K562 (cell line): Measurements from ENCODE around the gene FAM89B. TPM values are rescaled to one million over a fixed set of nuclear protein-coding genes. Genes with fewer than 3 reads are reported as not detected.

Source experiments
- ARID1B ChIP-seq: fragments of 450-650 bp; IDR thresholded peaks from 2 replicates; pipeline ENCODE4 v1.6.1; 2016; ENCODE audit warnings: antibody characterized with exemption, mild to moderate bottlenecking, inconsistent platforms
- CCAR2 ChIP-seq: fragments of 200-400 bp; formaldehyde crosslinking; IDR thresholded peaks from 2 replicates; pipeline ENCODE4 v1.6.1; 2017; ENCODE audit warnings: mild to moderate bottlenecking, low read depth, low read length
- CCNT2 ChIP-seq: IDR thresholded peaks from 2 replicates; pipeline ENCODE4 v1.6.1; 2011; ENCODE audit warnings: borderline replicate concordance, low read depth, mild to moderate bottlenecking, moderate library complexity, mixed read lengths, low read length; ENCODE audit not compliant: insufficient read length; ENCODE audit errors: extremely low read depth
- CHCHD3 ChIP-seq: fragments of 250-450 bp; sonication (Bioruptor Pico); IDR thresholded peaks from 2 replicates; pipeline ENCODE4 v2.1.2; 2022; ENCODE audit warnings: mild to moderate bottlenecking
- CSDE1 ChIP-seq, 2 experiments: fragments of 450-650 bp; IDR thresholded peaks; 2 replicates each; pipeline ENCODE4 v1.6.1; 2016; ENCODE audit warnings: mild to moderate bottlenecking in 1 of 2
- EGR1 ChIP-seq: fragments of 450-650 bp; conservative IDR thresholded peaks from 2 replicates; pipeline ENCODE4 v1.6.1; 2017; ENCODE audit warnings: mild to moderate bottlenecking
- FOSL1 ChIP-seq: fragments of 200-800 bp; sonication (Bioruptor generic); conservative IDR thresholded peaks from 2 replicates; pipeline ENCODE4 v1.6.1; 2016; ENCODE audit warnings: missing genetic modification characterization, missing compliant biosample characterization
- FOXK1 ChIP-seq: sonication (generic); formaldehyde crosslinking; IDR thresholded peaks from 2 replicates; pipeline ENCODE4 v1.8.0; 2022; ENCODE audit warnings: missing genetic modification reagents, mild to moderate bottlenecking, borderline replicate concordance
- HMGXB4 ChIP-seq: sonication (generic); formaldehyde crosslinking; IDR thresholded peaks from 2 replicates; pipeline ENCODE4 v1.8.1; 2023; ENCODE audit warnings: mild to moderate bottlenecking, missing genetic modification reagents
- IRF2 ChIP-seq: sonication (generic); formaldehyde crosslinking; IDR thresholded peaks from 2 replicates; pipeline ENCODE4 v1.8.1; 2022; ENCODE audit warnings: mild to moderate bottlenecking, missing genetic modification reagents
- MAZ ChIP-seq, 2 experiments: fragments of 450-650 bp in 1 of 2; sonication (generic) in 1 of 2; formaldehyde crosslinking; IDR thresholded peaks in 1 of 2; conservative IDR thresholded peaks in 1 of 2; 2 replicates each; pipeline versions ENCODE4 v1.4.0 to v1.5.0; 2020; ENCODE audit warnings: mild to moderate bottlenecking in 1 of 2, missing genetic modification reagents in 1 of 2
- MCM2 ChIP-seq: fragments of 450-650 bp; IDR thresholded peaks from 2 replicates; pipeline ENCODE4 v1.6.1; 2017; ENCODE audit warnings: low read depth, mild to moderate bottlenecking
- MITF ChIP-seq: IDR thresholded peaks from 2 replicates; pipeline ENCODE4 v1.6.1; 2014; ENCODE audit warnings: antibody characterized with exemption
- MXI1 ChIP-seq: IDR thresholded peaks from 2 replicates; pipeline ENCODE4 v1.6.1; 2011; ENCODE audit warnings: low read depth, mild to moderate bottlenecking, improper control_type of control experiment, low read length
- NCOA1 ChIP-seq: fragments of 450-650 bp; IDR thresholded peaks from 2 replicates; pipeline ENCODE4 v1.6.1; 2016; ENCODE audit warnings: low read depth
- PHB ChIP-seq: fragments of 250-450 bp; sonication (Bioruptor Pico); IDR thresholded peaks from 2 replicates; pipeline ENCODE4 v1.5.0; 2021
- PHF20 ChIP-seq: fragments of 450-650 bp; IDR thresholded peaks from 2 replicates; pipeline ENCODE4 v1.6.1; 2018; ENCODE audit not compliant: partially characterized antibody
- PML ChIP-seq: IDR thresholded peaks from 2 replicates; pipeline ENCODE4 v1.6.1; 2012; ENCODE audit warnings: low read length, inconsistent platforms
- RB1 ChIP-seq: fragments of 450-650 bp; IDR thresholded peaks from 2 replicates; pipeline ENCODE4 v1.6.1; 2017; ENCODE audit warnings: low read depth, mild to moderate bottlenecking
- RFX1 ChIP-seq: fragments of 450-650 bp; IDR thresholded peaks from 2 replicates; pipeline ENCODE4 v1.6.1; 2016; ENCODE audit warnings: mild to moderate bottlenecking, moderate library complexity
- SAP30 ChIP-seq: fragments of 200-600 bp; sonication (generic); IDR thresholded peaks from 2 replicates; pipeline ENCODE4 v1.6.1; 2012; ENCODE audit warnings: borderline replicate concordance, low read depth, mild to moderate bottlenecking, moderate library complexity, low read length, control low read depth, inconsistent platforms; ENCODE audit not compliant: insufficient read depth, poor library complexity, severe bottlenecking
- SMAD4 ChIP-seq: fragments of 250-450 bp; sonication (Bioruptor Pico); conservative IDR thresholded peaks from 2 replicates; pipeline ENCODE4 v1.8.0; 2021; ENCODE audit warnings: inconsistent platforms, mild to moderate bottlenecking, moderate library complexity
- TRIM24 ChIP-seq, 2 experiments: fragments of 450-650 bp; IDR thresholded peaks; 2 replicates each; pipeline ENCODE4 v1.6.1; 2016
- ZBTB7A ChIP-seq: IDR thresholded peaks from 2 replicates; pipeline ENCODE4 v1.6.1; 2011; ENCODE audit warnings: low read depth, mild to moderate bottlenecking, low read length, moderate library complexity, borderline replicate concordance; ENCODE audit not compliant: control insufficient read depth
- ZKSCAN3 ChIP-seq: fragments of 250-450 bp; sonication (Bioruptor Pico); IDR thresholded peaks from 2 replicates; pipeline ENCODE4 v1.4.0; 2020
- ZNF445 ChIP-seq: fragments of 250-450 bp; sonication (Bioruptor Pico); IDR thresholded peaks from 2 replicates; pipeline ENCODE4 v1.4.0; 2020; ENCODE audit warnings: low read depth, mild to moderate bottlenecking, moderate library complexity
- ZNF766 ChIP-seq: fragments of 200-800 bp; sonication (Bioruptor generic); conservative IDR thresholded peaks from 2 replicates; pipeline ENCODE4 v1.6.1; 2016; ENCODE audit warnings: missing genetic modification characterization, missing compliant biosample characterization
- polyA plus RNA-seq, 8 experiments: library from polyadenylated mRNA; depleted of rRNA in 4 of 8; stranded (reverse) in 5 of 8; unstranded in 3 of 8; fragments of >200 nt; fragmentation: Nextera tagmentation in 2 of 8; fragmentation: Illumina TruSeq in 1 of 8; extraction: Ambion mirVana in 2 of 8; extraction: Trizol in 1 of 8; gene quantifications; 2 replicates each; pipeline versions ENCODE4 v1.2.1 to v1.2.3, GENCODE V29; 2011 to 2014; ENCODE audit warnings: inconsistent platforms in 1 of 8, missing spikeins in 1 of 8
- total RNA-seq, 7 experiments: library from RNA; depleted of rRNA in 6 of 7; stranded (reverse); fragments of >200 nt in 6 of 7; fragmentation: Illumina TruSeq in 2 of 7; extraction: Trizol in 2 of 7; gene quantifications; 2 replicates each; pipeline versions ENCODE4 v1.2.1 to v1.2.3, GENCODE V29; 2011 to 2021; ENCODE audit warnings: low replicate concordance in 1 of 7
- TF ChIP-seq, protein P1 (sequence below): fragments of 450-650 bp; IDR thresholded peaks from 2 replicates; pipeline ENCODE4 v1.6.1; 2016; ENCODE audit warnings: low read depth, mild to moderate bottlenecking, moderate library complexity

The FAM89B gene
- total and polyA plus RNA-seq, 9 of the 15 experiments (the other 6 are each of a cell fraction or from before 2014, with no cell fraction given): 0.32 to 27.6 (median 11.9) TPM

DNA sequence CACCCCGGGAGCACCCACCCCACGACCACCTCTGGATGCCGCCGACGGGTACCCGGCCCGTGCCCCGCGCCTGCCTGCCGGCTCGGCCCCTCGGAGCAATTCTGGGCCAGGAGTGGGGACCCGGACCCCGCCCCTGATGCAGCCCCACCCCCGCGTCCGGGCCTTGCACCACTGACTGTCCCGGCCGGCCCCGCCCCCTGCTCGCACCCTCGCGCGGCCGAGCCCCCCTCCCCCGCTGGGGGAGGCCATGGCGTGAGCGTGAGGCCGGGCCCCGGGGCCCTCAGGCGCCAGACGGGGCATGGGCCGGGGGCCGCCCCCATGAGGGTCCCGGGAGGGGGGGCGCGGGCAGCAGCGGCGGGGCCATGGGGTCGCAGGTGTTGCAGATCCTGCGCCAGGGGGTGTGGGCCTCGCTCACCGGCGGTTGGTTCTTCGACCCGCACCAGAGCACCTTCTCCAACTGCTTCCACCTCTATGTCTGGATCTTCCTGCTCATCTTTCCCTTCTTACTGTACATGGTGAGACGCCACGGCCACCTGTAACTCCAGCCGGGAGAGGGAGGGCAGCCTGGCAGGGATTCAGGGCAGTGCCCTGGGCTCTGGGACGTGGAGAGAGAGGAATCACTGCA, 43.7 kb downstream of the FAM89B start (continued):
- 0 out of 4 replicates have a peak, but pooled peaks of 1 of the 2 experiments have one; percentile 12 for TF ChIP-seq MAZ (CRISPR knock-in tag; conservative IDR thresholded peaks at IDR 0.05 in 1 of 2, IDR thresholded peaks at IDR 0.05 in 1 of 2)
- TF ChIP-seq CSDE1 (IDR thresholded peaks at IDR 0.05): no peak
- TF ChIP-seq SAP30: peak; percentile 58
- TF ChIP-seq ZNF766 (CRISPR knock-in tag): no peak
- no peak for TF ChIP-seq PHB (CRISPR knock-in tag)
- TF ChIP-seq ZBTB7A: peak; percentile 77; the same call in 1 of the 2 replicates
- TF ChIP-seq MXI1: 0 out of 2 replicates have a peak, but pooled peaks have one; percentile 12
- no peak for TF ChIP-seq ZKSCAN3
- TF ChIP-seq, protein P1, sequence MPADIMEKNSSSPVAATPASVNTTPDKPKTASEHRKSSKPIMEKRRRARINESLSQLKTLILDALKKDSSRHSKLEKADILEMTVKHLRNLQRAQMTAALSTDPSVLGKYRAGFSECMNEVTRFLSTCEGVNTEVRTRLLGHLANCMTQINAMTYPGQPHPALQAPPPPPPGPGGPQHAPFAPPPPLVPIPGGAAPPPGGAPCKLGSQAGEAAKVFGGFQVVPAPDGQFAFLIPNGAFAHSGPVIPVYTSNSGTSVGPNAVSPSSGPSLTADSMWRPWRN: no peak
- TF ChIP-seq RFX1: no peak
- TF ChIP-seq PML: no peak
- TF ChIP-seq PHF20: peak; percentile 29
- TF ChIP-seq RB1: 0 out of 2 replicates have a peak, but pooled peaks have one; percentile 46
- no peak for TF ChIP-seq ARID1B
- TF ChIP-seq NCOA1: no peak
- TF ChIP-seq IRF2 (CRISPR knock-in tag): no peak
- no peak for TF ChIP-seq FOSL1 (tag)
- TF ChIP-seq FOXK1 (CRISPR knock-in tag): no peak
- peak; percentile 10 for TF ChIP-seq CCNT2
- no peak for TF ChIP-seq MITF
- no peak for TF ChIP-seq MCM2
- no peak for TF ChIP-seq SMAD4
- TF ChIP-seq CHCHD3: no peak
- no peak for TF ChIP-seq HMGXB4 (CRISPR knock-in tag)
- TF ChIP-seq TRIM24 (IDR thresholded peaks at IDR 0.05): no peak
- TF ChIP-seq EGR1: peak; percentile 38; the same call in 1 of the 2 replicates
- no peak for TF ChIP-seq CCAR2
- TF ChIP-seq ZNF445: no peak
